AG04449 (cell line): ENCODE measurements around the gene RBM3.

Source experiments
- CTCF ChIA-PET: fragments of 350-600 bp; formaldehyde crosslinking; extraction: SDS; loops from one replicate; lab custom pipeline; 2021; ENCODE audit warnings: antibody characterized with exemption; lab: Yijun Ruan, JAX
- POLR2A ChIA-PET: fragments of 400-600, 350-600 bp; formaldehyde crosslinking; extraction: SDS; loops from one replicate; lab custom pipeline; 2020; ENCODE audit warnings: antibody characterized with exemption, inconsistent platforms; lab: Yijun Ruan, JAX
- DNase-seq: peaks from one replicate; pipeline ENCODE4 v3.0.0-alpha.2; 2010; ENCODE audit warnings: low read depth, low spot score
- H3K4me3 ChIP-seq: 2 replicates; pipeline ENCODE4 v1.5.1; 2011; ENCODE audit warnings: low read depth, mild to moderate bottlenecking, control low read depth, low read length
- TF ChIP-seq, protein P1 (sequence below): IDR thresholded peaks from one replicate; pipeline ENCODE4 v1.5.1; 2011; ENCODE audit warnings: mild to moderate bottlenecking, moderate library complexity, low read length, control low read depth, inconsistent platforms; ENCODE audit not compliant: insufficient read depth; ENCODE audit errors: missing control alignments

RBM3 gene

GRCh38 chrX:48626401-48627298, 52.4 kb downstream of the RBM3 start:
- H3K4me3 ChIP-seq, result no peak overlapping the region
- no peak for DNase-seq
- TF ChIP-seq, protein P1, sequence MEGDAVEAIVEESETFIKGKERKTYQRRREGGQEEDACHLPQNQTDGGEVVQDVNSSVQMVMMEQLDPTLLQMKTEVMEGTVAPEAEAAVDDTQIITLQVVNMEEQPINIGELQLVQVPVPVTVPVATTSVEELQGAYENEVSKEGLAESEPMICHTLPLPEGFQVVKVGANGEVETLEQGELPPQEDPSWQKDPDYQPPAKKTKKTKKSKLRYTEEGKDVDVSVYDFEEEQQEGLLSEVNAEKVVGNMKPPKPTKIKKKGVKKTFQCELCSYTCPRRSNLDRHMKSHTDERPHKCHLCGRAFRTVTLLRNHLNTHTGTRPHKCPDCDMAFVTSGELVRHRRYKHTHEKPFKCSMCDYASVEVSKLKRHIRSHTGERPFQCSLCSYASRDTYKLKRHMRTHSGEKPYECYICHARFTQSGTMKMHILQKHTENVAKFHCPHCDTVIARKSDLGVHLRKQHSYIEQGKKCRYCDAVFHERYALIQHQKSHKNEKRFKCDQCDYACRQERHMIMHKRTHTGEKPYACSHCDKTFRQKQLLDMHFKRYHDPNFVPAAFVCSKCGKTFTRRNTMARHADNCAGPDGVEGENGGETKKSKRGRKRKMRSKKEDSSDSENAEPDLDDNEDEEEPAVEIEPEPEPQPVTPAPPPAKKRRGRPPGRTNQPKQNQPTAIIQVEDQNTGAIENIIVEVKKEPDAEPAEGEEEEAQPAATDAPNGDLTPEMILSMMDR, result no peak
- POLR2A ChIA-PET, result no interaction called here
- CTCF ChIA-PET, result no interaction called here
